Stimulated activated CD4-positive, alpha-beta T cell treated with anti-CD3 and anti-CD28 coated beads, TNF-alpha, amount 100 ng/mL, for 1 hour (primary cell): Measurements from ENCODE around the gene ACSBG1.
A peak's percentile ranks its signal among the peaks of the same experiment; 100 is the strongest.
"Not testable (repeated sequence)": the region's sequence is repeated elsewhere in the genome, so short reads cannot be mapped to it uniquely, and the experiment has no call there.

ENCODE experiments used
- DNase-seq, 3 donors: peaks; one replicate each; pipeline ENCODE4 v3.0.0-alpha.2; 2020; ENCODE audit warnings: low read depth in 3 of 3, low spot score in 1 of 3

The ACSBG1 gene

GRCh38 chr15:78170848-78171773, 63.3 kb downstream of the ACSBG1 start:
- DNase-seq: no peak

- DNase-seq: no peak
Observed at GRCh38 chr15:78168608-78169007, 65.8 kb downstream of the ACSBG1 start.

GRCh38 chr15:78167227-78167888, 67.0 kb downstream of the ACSBG1 start:
- no peak for DNase-seq

GRCh38 chr15:78164010-78164409, 70.4 kb downstream of the ACSBG1 start:
- DNase-seq: no peak

GRCh38 chr15:78162038-78162437, 72.3 kb downstream of the ACSBG1 start:
- peak in 1 of 3 donors; percentile 13 for DNase-seq

- DNase-seq: no peak
Observed at GRCh38 chr15:78159395-78159794, 75.0 kb downstream of the ACSBG1 start.

- no peak for DNase-seq
Observed at GRCh38 chr15:78157203-78157602, 77.2 kb downstream of the ACSBG1 start.

GRCh38 chr15:78156653-78157052, 77.7 kb downstream of the ACSBG1 start:
- DNase-seq: no peak

- DNase-seq: no peak
Observed at GRCh38 chr15:78155355-78155939, 78.9 kb downstream of the ACSBG1 start.

GRCh38 chr15:78154955-78155354, 79.4 kb downstream of the ACSBG1 start:
- no peak for DNase-seq

GRCh38 chr15:78151075-78151474, 83.3 kb downstream of the ACSBG1 start:
- DNase-seq: not testable (repeated sequence)

- DNase-seq: no peak
Observed at GRCh38 chr15:78149805-78150751, 84.3 kb downstream of the ACSBG1 start.

GRCh38 chr15:78149068-78149804, 85.1 kb downstream of the ACSBG1 start, which contains the start of gene IDH3A:
TSS of gene IDH3A (plus strand) at chr15:78149362. CDS start at chr15:78149404, 42 bp downstream.
- peak; percentile 99 to 100 (median 100) for DNase-seq

- no peak for DNase-seq
Observed at GRCh38 chr15:78148392-78149067, 85.8 kb downstream of the ACSBG1 start.

GRCh38 chr15:78147566-78147965, 86.8 kb downstream of the ACSBG1 start:
- no peak for DNase-seq

GRCh38 chr15:78146425-78147154, 87.8 kb downstream of the ACSBG1 start:
- DNase-seq: no peak

GRCh38 chr15:78142332-78142731, 92.0 kb downstream of the ACSBG1 start:
- DNase-seq: no peak

- DNase-seq: no peak
Observed at GRCh38 chr15:78140292-78140691, 94.1 kb downstream of the ACSBG1 start.

- DNase-seq: no peak
Observed at GRCh38 chr15:78139578-78139977, 94.8 kb downstream of the ACSBG1 start.
